GM03348 (cell line): ENCODE results near the gene RNGTT.
"Not testable (repeated sequence)": the region's sequence is repeated elsewhere in the genome, so short reads cannot be mapped to it uniquely, and the experiment has no call there.

Source experiments
- DNase-seq: peaks from one replicate; pipeline ENCODE4 v3.0.0; 2012; ENCODE audit warnings: low spot score

Gene RNGTT

DNA sequence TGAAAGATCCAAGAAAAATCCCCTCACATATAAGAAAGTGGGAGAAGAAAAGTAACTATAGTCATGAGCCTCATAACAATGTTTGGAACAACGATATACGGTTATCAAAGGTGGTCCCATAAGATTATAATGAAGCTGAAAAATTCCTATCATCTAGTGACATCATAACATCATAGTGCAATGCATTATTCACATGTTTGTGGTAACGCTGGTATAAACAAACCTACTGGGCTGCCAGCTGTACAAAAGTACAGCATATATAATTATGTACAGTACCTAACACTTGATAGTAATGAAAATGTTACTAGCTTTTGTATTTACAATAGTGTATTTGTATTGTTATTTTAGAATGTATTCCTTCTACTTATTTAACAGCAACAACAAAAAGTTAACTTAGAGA is 240.7 kb downstream of the RNGTT start:
- DNase-seq: no peak

DNA sequence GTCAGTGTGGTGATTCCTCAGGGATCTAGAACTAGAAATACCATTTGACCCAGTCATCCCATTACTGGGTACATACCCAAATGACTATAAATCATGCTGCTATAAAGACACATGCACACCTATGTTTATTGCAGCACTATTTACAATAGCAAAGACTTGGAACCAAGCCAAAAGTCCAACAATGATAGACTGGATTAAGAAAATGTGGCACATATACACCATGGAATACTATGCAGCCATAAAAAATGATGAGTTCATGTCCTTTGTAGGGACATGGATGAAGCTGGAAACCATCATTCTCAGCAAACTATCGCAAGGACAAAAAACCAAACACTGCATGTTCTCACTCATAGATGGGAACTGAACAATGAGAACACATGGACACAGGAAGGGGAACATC is 247.0 kb downstream of the RNGTT start:
- not testable (repeated sequence) for DNase-seq

DNA sequence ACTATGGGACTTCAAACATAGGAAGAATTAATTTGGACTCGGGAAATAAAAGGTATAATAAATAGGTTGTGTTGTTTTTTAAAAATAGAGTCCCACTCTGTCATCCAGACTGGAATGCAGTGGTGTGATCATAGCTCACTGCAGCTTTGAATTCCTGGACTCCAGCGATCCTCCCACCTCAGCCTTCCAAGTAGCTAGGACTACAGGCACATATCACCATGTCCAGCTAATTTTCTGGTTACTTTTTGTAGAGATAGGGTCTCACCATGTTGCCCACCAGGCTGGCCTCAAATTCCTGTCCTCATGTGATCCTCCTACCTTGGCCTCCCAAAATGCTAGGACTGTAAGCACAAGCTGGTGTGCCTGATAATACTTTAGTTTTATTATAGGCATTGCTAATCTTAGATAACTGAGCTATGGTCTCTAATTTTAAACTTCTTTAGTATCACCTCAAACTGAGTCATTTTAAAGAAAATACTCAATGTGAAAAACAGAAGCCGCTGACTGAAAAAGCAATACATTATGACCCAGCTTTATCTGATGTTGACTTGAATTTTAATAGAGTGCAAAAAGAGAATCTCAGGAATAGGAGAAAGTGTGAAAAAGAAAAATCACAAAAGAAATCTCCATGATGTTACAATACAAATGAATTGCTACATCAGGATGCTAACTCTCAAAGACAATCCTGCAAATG is 251.0 kb downstream of the RNGTT start:
- no peak for DNase-seq

DNA sequence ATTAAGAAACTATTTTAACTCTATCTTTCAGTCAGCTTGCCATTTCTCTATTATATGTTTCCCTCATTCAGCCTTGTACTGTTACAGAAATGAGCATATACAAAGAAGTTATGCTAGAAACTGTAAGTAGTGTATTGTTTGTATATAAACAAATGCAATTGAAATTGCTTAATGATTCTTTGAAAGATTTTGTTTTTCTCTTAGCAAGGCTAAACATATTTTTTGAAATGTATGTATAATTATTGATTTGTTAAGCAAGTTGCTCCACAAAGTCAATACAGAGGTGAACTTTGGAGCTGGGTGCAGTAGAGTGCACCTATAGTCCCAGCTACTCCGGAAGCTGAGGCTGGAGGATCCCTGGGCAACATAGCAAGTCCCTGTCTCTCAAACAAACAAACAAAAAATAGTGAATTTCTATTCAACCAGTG is 253.6 kb downstream of the RNGTT start:
- no peak for DNase-seq

DNA sequence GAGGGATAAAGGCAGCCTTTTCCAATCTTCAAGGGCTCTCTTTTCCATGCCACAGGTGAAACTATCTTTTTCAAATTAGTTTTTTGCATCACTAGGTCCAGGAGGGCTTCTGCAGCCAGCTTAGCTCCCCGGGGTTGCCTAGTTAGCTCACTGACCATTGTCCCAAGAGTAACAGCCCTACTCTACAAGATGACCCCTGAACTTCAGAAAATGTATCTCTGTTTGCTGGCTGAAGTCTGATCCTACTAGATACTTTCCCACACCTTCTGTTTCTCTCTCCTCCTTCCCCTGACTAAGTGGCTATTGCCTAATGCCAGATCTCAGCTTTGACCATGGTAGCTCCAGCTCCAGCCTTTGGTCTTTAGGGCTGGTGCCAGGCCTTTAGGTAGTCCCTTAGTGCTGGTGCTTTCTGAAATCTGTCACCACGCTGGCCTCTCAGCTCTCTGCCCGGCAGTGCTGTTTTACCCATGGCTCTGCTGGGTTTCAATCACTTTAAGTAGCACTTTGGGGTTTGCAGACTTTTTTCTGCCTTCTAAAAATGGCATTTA is 255.1 kb downstream of the RNGTT start:
- DNase-seq: no peak

DNA sequence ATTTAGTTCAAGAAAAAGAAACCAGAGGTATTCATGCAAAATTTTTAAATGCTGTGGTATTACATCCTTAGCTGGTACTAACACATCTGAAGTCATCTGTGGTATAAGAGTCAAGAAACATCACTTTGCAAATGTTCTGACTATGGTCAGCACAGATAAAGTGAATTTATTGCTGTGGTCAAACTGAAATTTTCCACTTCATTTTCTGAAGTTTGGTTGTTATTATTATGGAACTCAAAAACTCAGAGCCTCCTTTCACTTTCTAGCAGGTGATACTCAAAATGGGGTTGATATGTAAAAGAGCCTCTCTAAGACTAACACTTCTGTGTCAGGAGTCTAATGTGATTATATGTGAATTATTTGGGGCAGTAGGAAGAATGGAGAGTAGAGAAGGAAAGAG is 257.8 kb downstream of the RNGTT start:
- DNase-seq: no peak

DNA sequence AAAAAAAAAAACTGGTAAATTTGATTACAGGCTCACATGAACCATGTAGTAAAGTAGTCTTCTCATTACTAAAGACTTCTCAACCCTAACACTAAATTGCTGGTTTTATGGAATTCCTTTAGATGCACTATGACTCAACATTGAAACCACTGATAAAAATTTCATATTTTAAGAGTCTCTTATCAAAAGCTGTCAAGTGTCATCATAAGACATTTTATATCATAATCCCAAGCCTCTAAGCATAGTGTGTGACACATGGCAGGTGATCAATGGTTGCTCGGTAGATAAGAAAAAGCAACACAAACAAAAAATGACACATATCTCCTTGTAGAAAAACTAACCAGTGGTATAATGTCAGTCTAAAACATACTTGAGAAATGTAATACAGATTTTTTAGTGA is 258.4 kb downstream of the RNGTT start:
- DNase-seq: no peak

DNA sequence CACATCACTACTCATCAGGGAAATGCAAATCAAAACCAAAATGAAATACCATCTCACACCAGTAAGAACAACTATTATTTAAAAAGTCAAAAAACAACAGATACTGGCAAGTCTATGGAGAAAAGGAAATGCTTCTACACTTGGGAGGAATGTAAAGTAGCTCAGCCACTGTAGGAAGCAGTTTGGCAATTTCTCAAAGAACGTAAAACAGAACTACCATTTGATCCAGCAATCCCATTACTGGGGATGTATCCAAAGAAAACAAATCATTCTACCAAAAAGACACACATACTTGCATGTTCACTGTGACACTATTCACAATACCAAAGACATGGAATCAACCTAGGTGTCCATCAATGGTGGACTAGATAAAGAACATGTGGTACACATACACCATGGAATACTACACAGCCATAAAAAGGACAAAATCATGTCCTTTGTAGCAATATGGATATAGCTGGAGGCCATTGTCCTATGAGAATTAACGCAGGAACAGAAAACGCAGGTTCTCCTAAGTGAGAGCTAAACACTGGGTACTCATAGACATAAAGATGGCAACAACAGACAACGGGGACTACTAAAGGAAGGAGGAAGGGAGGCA is 260.4 kb downstream of the RNGTT start:
- no peak for DNase-seq

DNA sequence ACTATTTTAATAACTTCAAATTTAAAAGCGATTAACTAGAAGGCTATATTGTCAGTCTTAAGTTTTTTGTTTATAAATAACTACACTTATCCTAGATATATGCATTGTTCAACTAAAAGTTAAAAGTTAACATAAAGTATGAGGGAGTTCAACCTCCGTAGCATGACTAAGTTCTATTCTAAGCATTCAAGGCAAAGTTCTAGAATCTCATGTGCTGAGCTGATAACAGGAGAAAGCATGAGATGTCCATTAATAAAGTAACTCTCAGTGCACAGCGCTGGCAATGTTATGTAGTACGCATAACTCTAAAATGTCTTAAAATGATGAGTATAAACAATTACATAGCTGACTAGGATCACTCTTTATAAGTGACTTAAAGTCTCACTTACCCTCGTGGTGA is 264.8 kb downstream of the RNGTT start:
- DNase-seq: no peak

DNA sequence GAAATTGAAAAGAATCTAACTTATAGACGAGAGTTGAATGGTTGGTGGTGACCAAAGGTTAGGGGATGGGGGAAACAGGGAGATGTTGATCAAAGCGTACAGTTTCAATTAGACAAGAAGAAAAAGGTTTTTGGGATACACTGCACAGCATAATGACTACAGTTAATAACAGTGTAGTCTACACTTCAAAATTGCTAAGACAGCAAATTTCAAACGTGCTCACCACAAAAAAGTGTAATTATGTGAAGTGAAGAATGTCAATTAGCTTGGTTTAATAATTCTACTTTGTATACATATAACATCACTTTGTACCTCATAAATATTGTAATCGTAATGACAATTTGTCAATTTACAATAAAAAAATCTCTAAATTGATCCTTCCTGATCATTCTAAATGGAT is 267.5 kb downstream of the RNGTT start:
- no peak for DNase-seq

DNA sequence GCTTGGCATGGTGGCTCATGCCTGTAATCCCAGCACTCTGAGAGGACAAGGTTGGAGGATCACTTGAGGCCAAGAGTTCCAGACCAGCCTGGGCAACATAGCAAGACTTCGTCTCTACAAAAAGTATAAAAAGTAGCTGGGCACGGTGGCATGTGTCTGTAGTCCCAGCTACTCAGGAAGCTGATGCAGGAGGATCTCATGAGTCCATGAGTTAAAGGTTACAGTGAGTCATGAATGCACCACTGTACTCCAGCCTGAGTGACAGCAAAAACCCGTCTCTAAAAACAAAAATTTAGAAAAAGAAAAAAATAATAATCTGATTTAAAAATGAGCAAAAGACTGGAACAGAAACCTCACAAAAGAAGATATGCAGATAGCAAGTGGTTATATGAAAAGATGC is 279.7 kb downstream of the RNGTT start:
- no peak for DNase-seq

DNA sequence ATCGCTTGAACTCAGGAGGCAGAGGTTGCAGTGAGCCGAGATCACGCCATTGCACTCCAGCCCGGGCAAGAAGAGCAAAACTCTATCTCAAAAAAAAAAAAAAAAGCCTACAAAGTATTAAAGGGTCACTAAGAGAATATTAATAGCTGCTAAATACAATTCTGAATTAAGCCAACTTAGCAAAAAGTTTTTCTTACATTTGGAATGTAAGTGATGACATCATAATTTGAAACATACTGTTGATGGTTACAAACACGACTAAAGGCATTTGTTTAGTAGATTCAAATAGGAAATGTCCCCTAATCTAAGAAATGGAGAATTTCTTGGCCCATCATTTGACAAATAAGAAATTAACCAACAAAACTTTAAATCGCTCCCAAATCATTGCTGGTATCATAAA is 282.8 kb downstream of the RNGTT start:
- DNase-seq: no peak

DNA sequence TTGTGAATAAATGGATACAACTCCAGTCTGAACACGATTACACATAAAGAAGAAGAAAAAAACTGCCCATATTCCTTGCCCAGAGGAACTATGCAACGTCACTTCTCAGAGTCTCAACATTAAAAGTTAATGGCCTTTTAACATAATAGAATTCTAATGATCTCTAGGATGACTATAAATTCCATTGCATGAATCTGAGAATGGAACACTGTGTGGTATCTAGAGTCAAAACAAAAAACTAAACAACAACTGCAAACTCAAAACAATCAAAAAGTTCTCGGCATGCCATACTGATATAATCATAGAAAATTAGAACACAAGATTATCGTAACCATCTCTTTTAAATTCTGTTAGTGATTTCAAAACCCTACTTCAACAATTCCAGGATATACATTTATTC is 283.6 kb downstream of the RNGTT start:
- no peak for DNase-seq

DNA sequence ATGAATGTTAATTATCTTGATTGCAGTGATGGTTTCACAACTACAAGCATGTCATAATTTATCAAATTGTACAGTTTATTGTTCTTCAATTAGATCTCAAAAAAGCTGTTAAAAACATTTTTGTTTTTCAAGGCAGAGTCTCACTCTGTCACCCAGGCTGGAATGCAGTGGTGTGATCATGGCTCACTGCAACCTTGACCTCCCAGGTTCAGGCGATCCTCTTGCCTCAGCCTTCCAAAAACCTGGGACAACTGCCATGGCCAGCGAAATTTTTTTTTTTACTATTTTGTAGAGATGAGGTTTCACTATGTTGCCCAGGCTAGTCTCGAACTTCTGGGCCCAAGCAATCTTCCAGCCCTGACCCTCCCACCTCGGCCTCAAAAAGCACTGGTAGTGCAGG is 286.1 kb downstream of the RNGTT start:
- no peak for DNase-seq

DNA sequence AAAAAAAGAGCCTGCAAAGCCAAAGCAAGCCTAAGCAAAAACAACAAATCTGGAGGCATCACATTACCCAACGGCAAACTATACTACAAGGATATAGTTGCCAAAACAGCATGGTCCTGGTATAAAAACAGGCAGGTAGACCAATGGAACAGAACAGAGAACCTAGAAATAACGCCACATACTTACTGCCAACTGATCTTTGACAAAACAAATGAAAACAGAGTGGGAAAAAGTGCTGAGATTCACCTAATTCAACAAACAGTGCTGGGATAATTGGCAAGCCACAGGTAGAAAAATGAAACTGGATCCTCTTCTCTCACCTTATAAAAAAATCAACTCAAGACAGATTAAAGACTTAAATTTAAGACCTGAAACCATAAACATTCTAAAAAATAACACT is 291.8 kb downstream of the RNGTT start:
- no peak for DNase-seq

DNA sequence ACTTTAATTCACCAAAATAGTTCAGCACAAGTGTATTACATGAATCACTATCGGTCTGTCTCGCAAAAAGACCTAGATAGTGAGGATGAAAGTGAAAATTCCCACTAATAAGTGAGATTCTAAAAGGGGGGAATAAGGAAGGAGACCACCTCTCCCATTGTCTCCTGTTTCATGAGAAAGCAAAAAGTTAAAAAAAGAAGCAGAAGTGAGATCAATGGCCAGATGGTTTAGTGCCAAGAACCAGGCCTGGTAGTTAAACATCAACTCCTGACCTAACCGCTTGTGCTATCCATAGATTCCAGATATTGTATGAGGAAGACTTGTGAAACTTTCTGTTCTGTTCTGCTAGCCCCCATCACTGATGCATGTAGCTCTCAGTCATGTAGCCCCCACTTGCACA is 293.0 kb downstream of the RNGTT start:
- no peak for DNase-seq

DNA sequence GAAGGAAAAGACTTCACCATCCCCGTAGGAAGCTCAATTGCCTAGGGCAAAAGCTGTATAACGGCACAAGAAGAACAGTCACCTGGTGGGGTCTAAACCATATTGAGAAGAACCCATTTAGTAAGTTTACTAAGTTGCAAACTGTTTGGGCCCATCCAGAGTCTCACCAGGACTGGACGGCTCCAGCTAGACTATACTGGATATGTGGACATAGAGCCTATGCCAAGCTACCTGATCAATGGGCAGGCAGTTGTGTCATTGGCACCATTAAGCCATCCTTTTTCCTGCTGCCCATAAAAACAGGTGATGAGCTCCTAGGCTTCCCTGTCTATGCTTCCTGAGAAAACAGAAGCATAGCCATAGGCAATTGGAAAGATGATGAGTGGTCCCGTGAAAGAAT is 293.9 kb downstream of the RNGTT start:
- DNase-seq: no peak

DNA sequence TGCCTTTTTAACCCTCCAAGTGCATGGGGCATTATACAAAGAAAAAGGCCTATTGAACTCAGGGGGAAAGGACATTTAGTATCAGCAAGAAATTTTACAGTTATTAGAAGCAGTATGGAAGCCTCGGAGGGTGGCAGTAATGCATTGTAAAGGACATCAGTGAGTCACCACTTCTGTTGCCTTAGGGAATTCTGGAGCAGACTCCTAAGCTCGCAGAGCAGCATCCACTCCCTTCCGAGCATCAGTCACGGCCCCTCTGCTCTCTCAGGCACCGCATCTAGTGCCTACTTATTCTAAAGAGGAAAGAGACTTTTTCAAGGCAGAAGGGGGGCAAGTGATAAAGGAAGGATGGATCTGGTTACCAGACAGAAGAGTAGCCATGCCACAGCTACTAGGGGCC is 296.5 kb downstream of the RNGTT start:
- DNase-seq: no peak

DNA sequence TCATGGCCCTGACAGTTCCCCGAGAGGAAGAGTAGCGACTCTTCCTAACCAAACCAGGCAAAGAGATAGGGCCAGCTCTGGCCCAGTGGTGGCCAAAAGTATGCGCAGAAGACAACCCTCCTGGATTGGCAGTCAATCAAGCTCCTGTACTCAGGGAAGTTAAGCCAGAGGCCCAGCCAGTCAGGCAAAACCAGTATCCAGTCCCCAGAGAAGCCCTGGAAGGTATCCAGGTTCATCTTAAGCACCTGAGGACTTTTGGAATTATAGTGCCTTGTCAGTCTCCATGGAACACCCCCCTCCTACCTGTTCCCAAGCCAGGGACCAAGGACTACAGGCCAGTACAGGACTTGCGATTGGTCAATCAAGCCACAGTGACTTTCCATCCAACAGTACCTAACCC is 298.3 kb downstream of the RNGTT start:
- no peak for DNase-seq

DNA sequence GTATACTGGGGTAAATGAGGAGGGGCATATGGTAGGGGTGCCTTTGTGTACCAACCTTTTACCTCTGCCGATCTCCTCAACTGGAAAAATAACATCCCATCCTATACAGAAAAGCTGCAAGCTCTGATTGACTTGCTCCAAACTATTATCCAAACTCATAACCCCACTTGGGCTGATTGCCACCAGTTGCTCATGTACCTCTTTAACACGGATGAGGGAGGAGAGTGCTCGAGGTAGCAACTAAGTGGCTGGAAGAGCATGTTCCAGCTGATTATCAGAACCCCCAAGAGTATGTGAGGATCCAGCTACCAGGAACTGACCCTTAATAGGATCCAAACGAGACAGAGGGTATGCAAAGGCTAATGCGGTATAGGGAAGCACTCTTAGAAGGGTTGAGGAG is 299.6 kb downstream of the RNGTT start:
- no peak for DNase-seq

DNA sequence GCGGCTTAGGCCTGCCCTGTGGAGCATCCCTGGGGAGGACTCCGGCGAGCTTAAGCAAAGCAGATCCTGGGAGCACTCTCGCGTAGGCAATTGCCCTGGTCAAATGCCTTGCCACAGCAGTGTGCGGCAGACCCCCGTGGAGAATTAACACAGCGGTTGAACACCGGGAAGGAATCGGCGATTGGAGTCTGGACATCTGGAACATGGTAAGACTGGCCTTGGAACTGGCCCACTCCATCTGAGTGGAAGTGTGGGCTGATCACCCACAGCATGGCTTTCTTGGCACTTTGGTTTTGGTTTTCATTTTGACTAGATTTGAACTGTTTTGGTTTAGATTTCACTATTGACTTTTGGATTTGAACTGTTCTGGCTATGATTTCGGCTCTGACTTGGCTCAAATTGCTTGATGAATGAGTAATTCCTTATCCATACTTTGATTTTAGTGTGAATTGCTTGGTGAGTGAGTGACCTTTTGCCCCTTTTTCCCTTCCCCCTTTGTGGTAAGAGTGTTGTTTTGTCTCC is 300.7 kb downstream of the RNGTT start:
- DNase-seq: no peak

DNA sequence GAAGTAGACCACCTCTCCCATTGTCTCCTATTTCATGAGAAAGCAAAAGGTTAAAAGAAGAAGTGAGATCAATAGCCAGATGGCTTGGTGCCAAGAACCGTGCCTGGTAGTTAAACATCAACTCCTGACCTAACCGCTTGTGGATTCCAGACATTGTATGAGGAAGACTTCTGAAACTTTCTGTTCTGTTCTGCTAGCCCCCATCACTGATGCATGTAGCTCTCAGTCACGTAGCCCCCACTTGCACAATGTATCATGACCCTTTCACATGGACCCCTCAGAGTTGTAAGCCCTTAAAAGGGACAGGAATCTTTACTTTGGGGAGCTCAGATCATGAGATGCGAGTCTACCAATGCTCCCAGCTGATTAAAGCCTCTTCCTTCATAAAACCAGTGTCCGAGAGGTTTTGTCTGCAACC is 301.2 kb downstream of the RNGTT start:
- no peak for DNase-seq

DNA sequence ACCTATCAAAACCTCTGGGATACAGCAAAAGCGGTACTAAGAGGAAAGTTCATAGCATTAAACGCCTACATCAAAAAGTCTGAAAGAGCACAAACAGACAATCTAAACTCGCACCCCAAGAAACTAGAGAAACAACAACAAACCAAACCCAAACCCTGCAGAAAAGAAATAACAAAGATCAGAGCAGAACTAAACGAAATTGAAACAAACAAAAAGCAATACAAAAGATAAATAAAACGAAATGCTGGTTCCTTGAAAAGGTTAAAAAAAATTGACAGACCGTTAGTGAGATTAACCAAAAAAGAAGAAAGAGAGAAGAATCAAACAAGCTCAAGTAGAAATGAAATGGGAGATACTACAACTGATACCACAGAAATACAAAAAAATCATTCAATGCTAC is 302.3 kb downstream of the RNGTT start:
- no peak for DNase-seq

DNA sequence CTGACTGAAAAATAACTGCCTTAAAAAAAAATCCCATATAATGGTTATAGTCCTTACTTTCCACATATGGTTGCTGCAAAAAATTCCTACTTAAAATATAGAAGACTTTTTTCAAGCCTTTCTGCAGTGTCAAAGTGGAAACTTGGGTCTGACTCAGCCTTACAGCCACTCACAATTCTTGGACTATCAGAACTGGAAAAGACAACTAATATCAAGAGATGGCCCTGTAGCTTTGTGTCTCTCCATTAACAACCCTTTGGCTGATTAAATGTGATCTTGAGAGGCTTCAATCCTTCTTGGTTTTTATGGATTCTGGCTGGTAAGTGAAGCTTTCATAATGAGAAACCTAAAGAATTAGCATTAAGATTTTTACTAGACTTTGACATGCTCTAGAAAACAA is 307.8 kb downstream of the RNGTT start:
- no peak for DNase-seq
